ENCODE measurements around the gene NTSR2. TPM values are rescaled to one million over a fixed set of nuclear protein-coding genes. Genes with fewer than 3 reads are reported as not detected.

Gene NTSR2
- total and polyA plus RNA-seq, 2 experiments from 2014 or later = 0.10 TPM; not detected in 1

DNA sequence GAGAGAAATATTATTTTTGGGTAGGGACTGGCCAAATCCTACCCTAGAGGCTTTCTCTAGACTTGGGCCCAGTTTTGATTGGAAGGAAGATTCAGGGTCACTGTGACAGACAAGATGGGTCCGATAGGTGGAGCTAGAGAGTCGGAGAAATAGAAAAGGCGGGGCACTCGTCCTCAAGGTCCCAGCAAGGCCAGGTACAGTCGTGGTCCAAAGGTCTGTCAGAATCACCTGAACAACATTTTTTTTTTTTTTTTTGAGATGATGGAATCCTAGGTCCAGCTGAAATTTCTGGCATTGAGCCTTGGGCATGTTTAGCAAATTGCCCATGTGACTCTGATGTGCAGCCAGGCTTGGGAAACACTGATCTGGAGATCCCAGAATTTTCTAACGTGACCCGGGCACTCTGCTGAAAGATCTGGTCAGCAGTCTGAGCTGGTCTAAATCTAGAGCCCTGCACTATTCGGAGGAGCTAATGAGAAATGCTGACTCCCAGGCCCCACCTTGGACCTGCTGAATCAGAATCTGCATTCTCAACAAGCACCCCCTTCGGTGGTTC is 23.0 kb upstream of the NTSR2 start:
- DNase-seq (ENCODE audit: low spot score) = peak; percentile 92
- Mint-ChIP-seq H3K27me3 (ENCODE audit: insufficient read depth, low read depth, poor library complexity) (peaks cover 6% of the 10 kb centered on the region), H3K9me3 (no peaks in the 10 kb centered on the region), H3K36me3 (ENCODE audit: low read depth) (no peaks in the 10 kb centered on the region), H3K4me3 (no peak overlapping the region), H3K4me1 (peaks cover 7% of the 10 kb centered on the region), H3K27ac (no peak overlapping the region)
- peak overlapping the region; percentile 14; the same call in 1 of the 2 replicates for H2AFZ ChIP-seq
- no peak overlapping the region for H3K4me3 ChIP-seq
- peak; percentile 74 for ATAC-seq
- H3K4me1 ChIP-seq (ENCODE audit: insufficient read depth) = peaks cover 4% of the 10 kb centered on the region; the same call in 1 of the 2 replicates
- no peaks in the 10 kb centered on the region for H3K9me2 ChIP-seq (ENCODE audit: insufficient read depth)
- no peaks in the 10 kb centered on the region for H3F3A ChIP-seq (replicated peaks; ENCODE audit: low read depth)
- no peak overlapping the region for H3K27ac ChIP-seq (ENCODE audit: low read depth)
- TF ChIP-seq, protein P1, sequence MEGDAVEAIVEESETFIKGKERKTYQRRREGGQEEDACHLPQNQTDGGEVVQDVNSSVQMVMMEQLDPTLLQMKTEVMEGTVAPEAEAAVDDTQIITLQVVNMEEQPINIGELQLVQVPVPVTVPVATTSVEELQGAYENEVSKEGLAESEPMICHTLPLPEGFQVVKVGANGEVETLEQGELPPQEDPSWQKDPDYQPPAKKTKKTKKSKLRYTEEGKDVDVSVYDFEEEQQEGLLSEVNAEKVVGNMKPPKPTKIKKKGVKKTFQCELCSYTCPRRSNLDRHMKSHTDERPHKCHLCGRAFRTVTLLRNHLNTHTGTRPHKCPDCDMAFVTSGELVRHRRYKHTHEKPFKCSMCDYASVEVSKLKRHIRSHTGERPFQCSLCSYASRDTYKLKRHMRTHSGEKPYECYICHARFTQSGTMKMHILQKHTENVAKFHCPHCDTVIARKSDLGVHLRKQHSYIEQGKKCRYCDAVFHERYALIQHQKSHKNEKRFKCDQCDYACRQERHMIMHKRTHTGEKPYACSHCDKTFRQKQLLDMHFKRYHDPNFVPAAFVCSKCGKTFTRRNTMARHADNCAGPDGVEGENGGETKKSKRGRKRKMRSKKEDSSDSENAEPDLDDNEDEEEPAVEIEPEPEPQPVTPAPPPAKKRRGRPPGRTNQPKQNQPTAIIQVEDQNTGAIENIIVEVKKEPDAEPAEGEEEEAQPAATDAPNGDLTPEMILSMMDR (conservative IDR thresholded peaks at IDR 0.05; ENCODE audit: low read depth in 2 of 2) = peak; percentile 78 to 89
- TF ChIP-seq POLR2AphosphoS5 (IDR thresholded peaks at IDR 0.05; ENCODE audit: low read depth) (no peak), EZH2phosphoT487 (IDR thresholded peaks at IDR 0.05; ENCODE audit: unreplicated experiment) (no peak), ZNF331 (CRISPR knock-in tag; IDR thresholded peaks at IDR 0.05; ENCODE audit: low read depth) (no peak)
- TF ChIP-seq, protein P2, sequence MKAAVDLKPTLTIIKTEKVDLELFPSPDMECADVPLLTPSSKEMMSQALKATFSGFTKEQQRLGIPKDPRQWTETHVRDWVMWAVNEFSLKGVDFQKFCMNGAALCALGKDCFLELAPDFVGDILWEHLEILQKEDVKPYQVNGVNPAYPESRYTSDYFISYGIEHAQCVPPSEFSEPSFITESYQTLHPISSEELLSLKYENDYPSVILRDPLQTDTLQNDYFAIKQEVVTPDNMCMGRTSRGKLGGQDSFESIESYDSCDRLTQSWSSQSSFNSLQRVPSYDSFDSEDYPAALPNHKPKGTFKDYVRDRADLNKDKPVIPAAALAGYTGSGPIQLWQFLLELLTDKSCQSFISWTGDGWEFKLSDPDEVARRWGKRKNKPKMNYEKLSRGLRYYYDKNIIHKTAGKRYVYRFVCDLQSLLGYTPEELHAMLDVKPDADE (IDR thresholded peaks at IDR 0.05) = no peak
- no peaks in the 10 kb centered on the region for H3K36me3 ChIP-seq (ENCODE audit: insufficient read depth)
- no peaks in the 10 kb centered on the region for H4K20me1 ChIP-seq (replicated peaks; ENCODE audit: insufficient read depth)
- H3K79me2 ChIP-seq (replicated peaks; ENCODE audit: insufficient read depth) = no peaks in the 10 kb centered on the region
- no peaks in the 10 kb centered on the region for H3K27me3 ChIP-seq (ENCODE audit: insufficient read depth)
- H3K4me2 ChIP-seq = no peak overlapping the region

DNA sequence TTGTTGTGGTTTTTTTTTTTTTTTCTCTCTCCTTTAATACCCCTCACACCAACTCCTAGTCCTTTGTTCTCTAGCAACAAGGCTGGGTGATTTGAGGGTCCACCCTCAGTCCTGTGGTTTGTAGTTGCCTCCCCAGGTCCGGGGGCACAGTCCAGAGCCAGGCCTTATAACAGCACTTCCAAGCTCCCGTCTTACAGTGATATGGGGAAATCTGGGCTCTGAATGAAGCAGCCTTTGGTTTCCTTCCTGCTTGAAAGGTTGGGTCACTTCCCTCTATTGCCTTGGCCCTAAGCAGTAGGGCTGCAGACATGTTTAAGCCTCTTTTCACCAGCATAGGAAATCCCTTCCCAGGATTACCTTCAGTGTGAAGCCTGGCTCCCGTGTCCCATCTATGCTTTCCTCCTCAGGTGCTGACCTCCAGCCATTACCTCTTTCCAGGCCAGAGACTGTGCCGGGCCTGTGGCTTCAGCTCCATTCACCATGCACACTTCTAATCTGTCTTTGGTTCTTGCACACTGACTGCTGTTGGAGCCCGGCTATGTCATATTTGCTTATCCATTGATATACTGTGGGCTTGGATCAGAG is 21.2 kb upstream of the NTSR2 start:
- ATAC-seq (no peak), DNase-seq (ENCODE audit: low spot score) (no peak)
- Mint-ChIP-seq H3K27me3 (ENCODE audit: insufficient read depth, low read depth, poor library complexity) (peaks cover 7% of the 10 kb centered on the region), H3K27ac (no peak overlapping the region), H3K36me3 (ENCODE audit: low read depth) (no peaks in the 10 kb centered on the region), H3K9me3 (no peaks in the 10 kb centered on the region), H3K4me3 (no peak overlapping the region), H3K4me1 (peaks cover 10% of the 10 kb centered on the region)
- H3F3A ChIP-seq (replicated peaks; ENCODE audit: low read depth) = no peaks in the 10 kb centered on the region
- H3K4me2 ChIP-seq = no peak overlapping the region
- peaks cover 7% of the 10 kb centered on the region; the same call in 1 of the 2 replicates for H3K4me1 ChIP-seq (ENCODE audit: insufficient read depth)
- no peaks in the 10 kb centered on the region for H3K36me3 ChIP-seq (ENCODE audit: insufficient read depth)
- H2AFZ ChIP-seq = no peak overlapping the region
- H3K9me2 ChIP-seq (ENCODE audit: insufficient read depth) = no peaks in the 10 kb centered on the region
- no peaks in the 10 kb centered on the region for H4K20me1 ChIP-seq (replicated peaks; ENCODE audit: insufficient read depth)
- no peaks in the 10 kb centered on the region for H3K79me2 ChIP-seq (replicated peaks; ENCODE audit: insufficient read depth)
- no peaks in the 10 kb centered on the region for H3K27me3 ChIP-seq (ENCODE audit: insufficient read depth)
- no peak overlapping the region for H3K27ac ChIP-seq (ENCODE audit: low read depth)
- no peak overlapping the region for H3K4me3 ChIP-seq
- TF ChIP-seq, protein P1 (conservative IDR thresholded peaks at IDR 0.05; ENCODE audit: low read depth in 2 of 2) = no peak
- TF ChIP-seq, protein P3, sequence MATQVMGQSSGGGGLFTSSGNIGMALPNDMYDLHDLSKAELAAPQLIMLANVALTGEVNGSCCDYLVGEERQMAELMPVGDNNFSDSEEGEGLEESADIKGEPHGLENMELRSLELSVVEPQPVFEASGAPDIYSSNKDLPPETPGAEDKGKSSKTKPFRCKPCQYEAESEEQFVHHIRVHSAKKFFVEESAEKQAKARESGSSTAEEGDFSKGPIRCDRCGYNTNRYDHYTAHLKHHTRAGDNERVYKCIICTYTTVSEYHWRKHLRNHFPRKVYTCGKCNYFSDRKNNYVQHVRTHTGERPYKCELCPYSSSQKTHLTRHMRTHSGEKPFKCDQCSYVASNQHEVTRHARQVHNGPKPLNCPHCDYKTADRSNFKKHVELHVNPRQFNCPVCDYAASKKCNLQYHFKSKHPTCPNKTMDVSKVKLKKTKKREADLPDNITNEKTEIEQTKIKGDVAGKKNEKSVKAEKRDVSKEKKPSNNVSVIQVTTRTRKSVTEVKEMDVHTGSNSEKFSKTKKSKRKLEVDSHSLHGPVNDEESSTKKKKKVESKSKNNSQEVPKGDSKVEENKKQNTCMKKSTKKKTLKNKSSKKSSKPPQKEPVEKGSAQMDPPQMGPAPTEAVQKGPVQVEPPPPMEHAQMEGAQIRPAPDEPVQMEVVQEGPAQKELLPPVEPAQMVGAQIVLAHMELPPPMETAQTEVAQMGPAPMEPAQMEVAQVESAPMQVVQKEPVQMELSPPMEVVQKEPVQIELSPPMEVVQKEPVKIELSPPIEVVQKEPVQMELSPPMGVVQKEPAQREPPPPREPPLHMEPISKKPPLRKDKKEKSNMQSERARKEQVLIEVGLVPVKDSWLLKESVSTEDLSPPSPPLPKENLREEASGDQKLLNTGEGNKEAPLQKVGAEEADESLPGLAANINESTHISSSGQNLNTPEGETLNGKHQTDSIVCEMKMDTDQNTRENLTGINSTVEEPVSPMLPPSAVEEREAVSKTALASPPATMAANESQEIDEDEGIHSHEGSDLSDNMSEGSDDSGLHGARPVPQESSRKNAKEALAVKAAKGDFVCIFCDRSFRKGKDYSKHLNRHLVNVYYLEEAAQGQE (IDR thresholded peaks at IDR 0.05; ENCODE audit: unreplicated experiment) = no peak
- TF ChIP-seq NANOG (IDR thresholded peaks at IDR 0.05; ENCODE audit: borderline replicate concordance) (no peak), ZNF114 (CRISPR knock-in tag; IDR thresholded peaks at IDR 0.05) (no peak), EZH2phosphoT487 (IDR thresholded peaks at IDR 0.05; ENCODE audit: unreplicated experiment) (no peak), ZNF331 (CRISPR knock-in tag; IDR thresholded peaks at IDR 0.05; ENCODE audit: low read depth) (no peak), POLR2AphosphoS5 (IDR thresholded peaks at IDR 0.05; ENCODE audit: low read depth) (no peak)
